WTC11 (cell line): ENCODE data around the gene ORM1. TPM values are rescaled to one million over a fixed set of nuclear protein-coding genes. Genes with fewer than 3 reads are reported as not detected.
"Not testable (repeated sequence)": the region's sequence is repeated elsewhere in the genome, so short reads cannot be mapped to it uniquely, and the experiment has no call there.

Source experiments
- ATAC-seq: fragments of 200-7000 bp; cut with Tn5 transposase; 2 replicates; pipeline ENCODE4 v1.10.0; 2021; ENCODE audit warnings: mild to moderate bottlenecking, moderate library complexity
- Bru-seq: library from RNA; stranded (reverse); fragments of 400-500 nt; gene quantifications from one replicate; lab custom pipeline; 2021; lab: Mats Ljungman, UMichigan
- CTCF ChIA-PET: fragments of 300-600 bp; sonication (Branson Sonifier 250); formaldehyde crosslinking; loops from one replicate; lab custom pipeline; 2021; ENCODE audit warnings: antibody characterized with exemption; lab: Charles Lee
- POLR2A ChIA-PET: fragments of 350-600 bp; sonication (Branson Sonifier 250); formaldehyde crosslinking; loops from one replicate; lab custom pipeline; 2021; ENCODE audit warnings: antibody characterized with exemption; lab: Charles Lee
- DNase-seq: peaks from one replicate; pipeline ENCODE4 v3.0.0; 2021; ENCODE audit warnings: low spot score
- H3K27ac Mint-ChIP-seq: 2 replicates; pipeline ENCODE4 v1.8.0; 2021; ENCODE audit warnings: mixed read lengths
- H3K27me3 Mint-ChIP-seq: 2 replicates; pipeline ENCODE4 v1.8.0; 2021; ENCODE audit warnings: low read depth, mild to moderate bottlenecking, moderate library complexity, mixed read lengths
- H3K36me3 Mint-ChIP-seq: 2 replicates; pipeline ENCODE4 v1.8.0; 2021; ENCODE audit warnings: mixed read lengths
- H3K4me1 Mint-ChIP-seq: 2 replicates; pipeline ENCODE4 v1.8.0; 2022; ENCODE audit warnings: mixed read lengths
- H3K4me3 Mint-ChIP-seq: 2 replicates; pipeline ENCODE4 v1.8.0; 2021; ENCODE audit warnings: mild to moderate bottlenecking, moderate library complexity, mixed read lengths
- H3K9me3 Mint-ChIP-seq: 2 replicates; pipeline ENCODE4 v1.8.0; 2021; ENCODE audit warnings: mixed read lengths
- EMX1 ChIP-seq: fragments of 250-450 bp; sonication (Bioruptor Pico); IDR thresholded peaks from 2 replicates; pipeline ENCODE4 v1.8.0; 2021; ENCODE audit warnings: mild to moderate bottlenecking
- FOXJ3 ChIP-seq: sonication (generic); formaldehyde crosslinking; IDR thresholded peaks from 2 replicates; pipeline ENCODE4 v1.9.0; 2021; ENCODE audit warnings: missing genetic modification reagents, mild to moderate bottlenecking, borderline replicate concordance
- IRF2 ChIP-seq: sonication (generic); formaldehyde crosslinking; IDR thresholded peaks from 2 replicates; pipeline ENCODE4 v1.8.0; 2022; ENCODE audit warnings: low read depth, missing genetic modification reagents, borderline replicate concordance
- MYBL2 ChIP-seq: sonication (generic); formaldehyde crosslinking; IDR thresholded peaks from 2 replicates; pipeline ENCODE4 v1.8.1; 2023; ENCODE audit warnings: mild to moderate bottlenecking, moderate library complexity, missing genetic modification reagents
- NFE2L1 ChIP-seq: sonication (generic); formaldehyde crosslinking; IDR thresholded peaks from 2 replicates; pipeline ENCODE4 v1.8.1; 2023; ENCODE audit warnings: missing genetic modification reagents
- OVOL2 ChIP-seq: fragments of 250-450 bp; sonication (Bioruptor Pico); IDR thresholded peaks from 2 replicates; pipeline ENCODE4 v1.9.0; 2021; ENCODE audit warnings: mild to moderate bottlenecking, borderline replicate concordance
- SMAD4 ChIP-seq: sonication (generic); formaldehyde crosslinking; IDR thresholded peaks from 2 replicates; pipeline ENCODE4 v1.8.0; 2022; ENCODE audit warnings: mild to moderate bottlenecking, missing genetic modification reagents
- ZNF138 ChIP-seq: sonication (generic); formaldehyde crosslinking; conservative IDR thresholded peaks from 2 replicates; pipeline ENCODE4 v1.8.1; 2022; ENCODE audit warnings: mild to moderate bottlenecking, moderate library complexity, missing genetic modification reagents
- ZNF232 ChIP-seq: sonication (generic); formaldehyde crosslinking; IDR thresholded peaks from 2 replicates; pipeline ENCODE4 v1.8.0; 2022; ENCODE audit warnings: mild to moderate bottlenecking, missing genetic modification reagents
- ZNF317 ChIP-seq: sonication (generic); formaldehyde crosslinking; IDR thresholded peaks from 2 replicates; pipeline ENCODE4 v1.8.1; 2023; ENCODE audit warnings: low read depth, mild to moderate bottlenecking, moderate library complexity, missing genetic modification reagents, borderline replicate concordance
- long read RNA-seq, 3 experiments: library from RNA in 1 of 3; library from capped mRNA in 1 of 3; library from polyadenylated mRNA in 1 of 3; unstranded in 2 of 3; stranded (forward) in 1 of 3; transcript quantifications; one replicate each; pipeline ENCODE4 v2.0.0, GENCODE V29; 2021
- total RNA-seq: library from RNA; stranded (reverse); gene quantifications from 3 replicates; pipeline ENCODE4 v1.2.3, GENCODE V29; 2021
- TF ChIP-seq, protein P1 (sequence below): sonication (generic); formaldehyde crosslinking; IDR thresholded peaks from 2 replicates; pipeline ENCODE4 v1.8.0; 2022; ENCODE audit warnings: missing genetic modification reagents
- TF ChIP-seq, protein P2 (sequence below): sonication (generic); formaldehyde crosslinking; IDR thresholded peaks from 2 replicates; pipeline ENCODE4 v1.8.0; 2023; ENCODE audit warnings: missing genetic modification reagents, mild to moderate bottlenecking, borderline replicate concordance
- TF ChIP-seq, protein P3 (sequence below): sonication (generic); formaldehyde crosslinking; IDR thresholded peaks from 2 replicates; pipeline ENCODE4 v1.8.0; 2022; ENCODE audit warnings: mild to moderate bottlenecking, missing genetic modification reagents
- TF ChIP-seq, protein P4 (sequence below): sonication (generic); formaldehyde crosslinking; IDR thresholded peaks from 2 replicates; pipeline ENCODE4 v1.8.0; 2022; ENCODE audit warnings: mild to moderate bottlenecking, missing genetic modification reagents

Gene ORM1
- total RNA-seq (3.9 to 7.2 TPM (median 5.4 TPM) in 3 replicates), Bru-seq, nascent RNA (not detected)
- long read RNA-seq, experiment 1: 0 reads
- long read RNA-seq, experiment 2: 0 reads
- long read RNA-seq, experiment 3: 0 reads

DNA sequence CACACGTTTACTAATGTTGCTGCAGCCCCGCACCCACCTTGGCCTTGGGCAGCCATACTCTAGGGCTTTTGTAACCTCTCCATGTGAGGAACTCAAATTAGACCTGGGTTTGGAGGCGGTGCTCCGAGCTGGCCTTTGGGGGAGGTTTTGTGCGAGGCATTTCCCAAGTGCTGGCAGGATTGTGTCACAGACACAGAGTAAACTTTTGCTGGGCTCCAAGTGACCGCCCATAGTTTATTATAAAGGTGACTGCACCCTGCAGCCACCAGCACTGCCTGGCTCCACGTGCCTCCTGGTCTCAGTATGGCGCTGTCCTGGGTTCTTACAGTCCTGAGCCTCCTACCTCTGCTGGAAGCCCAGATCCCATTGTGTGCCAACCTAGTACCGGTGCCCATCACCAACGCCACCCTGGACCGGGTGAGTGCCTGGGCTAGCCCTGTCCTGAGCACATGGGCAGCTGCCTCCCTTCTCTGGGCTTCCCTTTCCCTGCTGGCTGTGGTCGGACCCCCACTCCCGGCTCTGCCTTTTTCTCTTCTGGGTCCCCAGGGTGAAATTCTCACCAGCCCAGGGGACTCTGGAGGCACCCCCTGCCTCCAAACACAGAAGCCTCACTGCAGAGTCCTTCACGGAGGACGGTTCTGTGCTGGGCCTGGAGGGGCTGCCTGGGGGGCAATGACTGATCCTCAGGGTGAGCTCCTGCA, at the start of gene ORM1:
ORM1 (plus strand) TSS at position 268 of the 701 bp plus-strand sequence; CDS start at position 304, 36 bp downstream.
- POLR2A ChIA-PET, ATAC-seq, H3K27ac Mint-ChIP-seq, H3K9me3 Mint-ChIP-seq, H3K36me3 Mint-ChIP-seq, H3K27me3 Mint-ChIP-seq, H3K4me3 Mint-ChIP-seq, DNase-seq, H3K4me1 Mint-ChIP-seq, CTCF ChIA-PET: not testable (repeated sequence)

DNA sequence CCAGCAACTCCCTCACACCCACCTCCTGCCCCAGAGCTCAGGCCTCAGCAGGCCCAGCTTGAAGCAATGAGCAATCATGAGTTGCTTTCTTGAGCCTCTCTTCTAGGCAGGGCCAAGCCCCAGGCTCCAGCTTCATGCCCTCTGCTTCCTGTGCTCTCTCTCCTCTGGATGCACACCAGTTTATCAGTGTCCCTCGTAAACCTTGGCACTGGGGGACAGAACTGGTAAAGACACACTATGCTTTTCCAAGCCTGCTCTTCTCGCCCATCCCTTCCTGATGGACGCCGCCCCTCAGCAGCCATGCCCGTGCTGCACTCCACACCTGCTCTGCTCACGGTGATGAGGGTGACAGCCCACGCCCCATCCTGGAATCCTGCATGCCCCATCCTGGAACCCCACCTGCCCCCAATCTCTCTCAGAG, 49.4 kb upstream of the ORM1 start:
- peaks cover 6% of the 10 kb centered on the region; the same call in 1 of the 2 replicates for H3K9me3 Mint-ChIP-seq
- H3K4me1 Mint-ChIP-seq: no peaks in the 10 kb centered on the region
- ChIA-PET CTCF (interaction anchor here (1.3 to 4.6 kb wide), 3 partner anchors 9 to 165 kb away, joined by 3 to 78 read pairs (median 13); no protein-coding TSS in a partner anchor), POLR2A (no interaction called here)
- peak; percentile 4 for DNase-seq
- no peak overlapping the region for H3K27ac Mint-ChIP-seq
- H3K4me3 Mint-ChIP-seq: no peak overlapping the region
- peaks cover 9% of the 10 kb centered on the region; the same call in 1 of the 2 replicates for H3K36me3 Mint-ChIP-seq
- TF ChIP-seq ZNF138 (CRISPR knock-in tag): no peak
- TF ChIP-seq FOXJ3: no peak
- TF ChIP-seq, protein P1, sequence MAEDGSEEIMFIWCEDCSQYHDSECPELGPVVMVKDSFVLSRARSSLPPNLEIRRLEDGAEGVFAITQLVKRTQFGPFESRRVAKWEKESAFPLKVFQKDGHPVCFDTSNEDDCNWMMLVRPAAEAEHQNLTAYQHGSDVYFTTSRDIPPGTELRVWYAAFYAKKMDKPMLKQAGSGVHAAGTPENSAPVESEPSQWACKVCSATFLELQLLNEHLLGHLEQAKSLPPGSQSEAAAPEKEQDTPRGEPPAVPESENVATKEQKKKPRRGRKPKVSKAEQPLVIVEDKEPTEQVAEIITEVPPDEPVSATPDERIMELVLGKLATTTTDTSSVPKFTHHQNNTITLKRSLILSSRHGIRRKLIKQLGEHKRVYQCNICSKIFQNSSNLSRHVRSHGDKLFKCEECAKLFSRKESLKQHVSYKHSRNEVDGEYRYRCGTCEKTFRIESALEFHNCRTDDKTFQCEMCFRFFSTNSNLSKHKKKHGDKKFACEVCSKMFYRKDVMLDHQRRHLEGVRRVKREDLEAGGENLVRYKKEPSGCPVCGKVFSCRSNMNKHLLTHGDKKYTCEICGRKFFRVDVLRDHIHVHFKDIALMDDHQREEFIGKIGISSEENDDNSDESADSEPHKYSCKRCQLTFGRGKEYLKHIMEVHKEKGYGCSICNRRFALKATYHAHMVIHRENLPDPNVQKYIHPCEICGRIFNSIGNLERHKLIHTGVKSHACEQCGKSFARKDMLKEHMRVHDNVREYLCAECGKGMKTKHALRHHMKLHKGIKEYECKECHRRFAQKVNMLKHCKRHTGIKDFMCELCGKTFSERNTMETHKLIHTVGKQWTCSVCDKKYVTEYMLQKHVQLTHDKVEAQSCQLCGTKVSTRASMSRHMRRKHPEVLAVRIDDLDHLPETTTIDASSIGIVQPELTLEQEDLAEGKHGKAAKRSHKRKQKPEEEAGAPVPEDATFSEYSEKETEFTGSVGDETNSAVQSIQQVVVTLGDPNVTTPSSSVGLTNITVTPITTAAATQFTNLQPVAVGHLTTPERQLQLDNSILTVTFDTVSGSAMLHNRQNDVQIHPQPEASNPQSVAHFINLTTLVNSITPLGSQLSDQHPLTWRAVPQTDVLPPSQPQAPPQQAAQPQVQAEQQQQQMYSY (CRISPR knock-in tag): no peak
- no peak for TF ChIP-seq SMAD4 (CRISPR knock-in tag)
- TF ChIP-seq OVOL2 (CRISPR knock-in tag): no peak
- TF ChIP-seq IRF2 (CRISPR knock-in tag): no peak
- TF ChIP-seq ZNF317 (CRISPR knock-in tag): no peak
- TF ChIP-seq, protein P2, sequence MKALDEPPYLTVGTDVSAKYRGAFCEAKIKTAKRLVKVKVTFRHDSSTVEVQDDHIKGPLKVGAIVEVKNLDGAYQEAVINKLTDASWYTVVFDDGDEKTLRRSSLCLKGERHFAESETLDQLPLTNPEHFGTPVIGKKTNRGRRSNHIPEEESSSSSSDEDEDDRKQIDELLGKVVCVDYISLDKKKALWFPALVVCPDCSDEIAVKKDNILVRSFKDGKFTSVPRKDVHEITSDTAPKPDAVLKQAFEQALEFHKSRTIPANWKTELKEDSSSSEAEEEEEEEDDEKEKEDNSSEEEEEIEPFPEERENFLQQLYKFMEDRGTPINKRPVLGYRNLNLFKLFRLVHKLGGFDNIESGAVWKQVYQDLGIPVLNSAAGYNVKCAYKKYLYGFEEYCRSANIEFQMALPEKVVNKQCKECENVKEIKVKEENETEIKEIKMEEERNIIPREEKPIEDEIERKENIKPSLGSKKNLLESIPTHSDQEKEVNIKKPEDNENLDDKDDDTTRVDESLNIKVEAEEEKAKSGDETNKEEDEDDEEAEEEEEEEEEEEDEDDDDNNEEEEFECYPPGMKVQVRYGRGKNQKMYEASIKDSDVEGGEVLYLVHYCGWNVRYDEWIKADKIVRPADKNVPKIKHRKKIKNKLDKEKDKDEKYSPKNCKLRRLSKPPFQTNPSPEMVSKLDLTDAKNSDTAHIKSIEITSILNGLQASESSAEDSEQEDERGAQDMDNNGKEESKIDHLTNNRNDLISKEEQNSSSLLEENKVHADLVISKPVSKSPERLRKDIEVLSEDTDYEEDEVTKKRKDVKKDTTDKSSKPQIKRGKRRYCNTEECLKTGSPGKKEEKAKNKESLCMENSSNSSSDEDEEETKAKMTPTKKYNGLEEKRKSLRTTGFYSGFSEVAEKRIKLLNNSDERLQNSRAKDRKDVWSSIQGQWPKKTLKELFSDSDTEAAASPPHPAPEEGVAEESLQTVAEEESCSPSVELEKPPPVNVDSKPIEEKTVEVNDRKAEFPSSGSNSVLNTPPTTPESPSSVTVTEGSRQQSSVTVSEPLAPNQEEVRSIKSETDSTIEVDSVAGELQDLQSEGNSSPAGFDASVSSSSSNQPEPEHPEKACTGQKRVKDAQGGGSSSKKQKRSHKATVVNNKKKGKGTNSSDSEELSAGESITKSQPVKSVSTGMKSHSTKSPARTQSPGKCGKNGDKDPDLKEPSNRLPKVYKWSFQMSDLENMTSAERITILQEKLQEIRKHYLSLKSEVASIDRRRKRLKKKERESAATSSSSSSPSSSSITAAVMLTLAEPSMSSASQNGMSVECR (CRISPR knock-in tag): no peak
- TF ChIP-seq ZNF232 (CRISPR knock-in tag): no peak
- no peak for TF ChIP-seq MYBL2
- TF ChIP-seq, protein P3, sequence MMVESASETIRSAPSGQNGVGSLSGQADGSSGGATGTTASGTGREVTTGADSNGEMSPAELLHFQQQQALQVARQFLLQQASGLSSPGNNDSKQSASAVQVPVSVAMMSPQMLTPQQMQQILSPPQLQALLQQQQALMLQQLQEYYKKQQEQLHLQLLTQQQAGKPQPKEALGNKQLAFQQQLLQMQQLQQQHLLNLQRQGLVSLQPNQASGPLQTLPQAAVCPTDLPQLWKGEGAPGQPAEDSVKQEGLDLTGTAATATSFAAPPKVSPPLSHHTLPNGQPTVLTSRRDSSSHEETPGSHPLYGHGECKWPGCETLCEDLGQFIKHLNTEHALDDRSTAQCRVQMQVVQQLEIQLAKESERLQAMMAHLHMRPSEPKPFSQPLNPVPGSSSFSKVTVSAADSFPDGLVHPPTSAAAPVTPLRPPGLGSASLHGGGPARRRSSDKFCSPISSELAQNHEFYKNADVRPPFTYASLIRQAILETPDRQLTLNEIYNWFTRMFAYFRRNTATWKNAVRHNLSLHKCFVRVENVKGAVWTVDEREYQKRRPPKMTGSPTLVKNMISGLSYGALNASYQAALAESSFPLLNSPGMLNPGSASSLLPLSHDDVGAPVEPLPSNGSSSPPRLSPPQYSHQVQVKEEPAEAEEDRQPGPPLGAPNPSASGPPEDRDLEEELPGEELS (CRISPR knock-in tag): no peak
- TF ChIP-seq, protein P4, sequence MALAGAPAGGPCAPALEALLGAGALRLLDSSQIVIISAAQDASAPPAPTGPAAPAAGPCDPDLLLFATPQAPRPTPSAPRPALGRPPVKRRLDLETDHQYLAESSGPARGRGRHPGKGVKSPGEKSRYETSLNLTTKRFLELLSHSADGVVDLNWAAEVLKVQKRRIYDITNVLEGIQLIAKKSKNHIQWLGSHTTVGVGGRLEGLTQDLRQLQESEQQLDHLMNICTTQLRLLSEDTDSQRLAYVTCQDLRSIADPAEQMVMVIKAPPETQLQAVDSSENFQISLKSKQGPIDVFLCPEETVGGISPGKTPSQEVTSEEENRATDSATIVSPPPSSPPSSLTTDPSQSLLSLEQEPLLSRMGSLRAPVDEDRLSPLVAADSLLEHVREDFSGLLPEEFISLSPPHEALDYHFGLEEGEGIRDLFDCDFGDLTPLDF (CRISPR knock-in tag): no peak
- no peak for TF ChIP-seq NFE2L1
- no peak for TF ChIP-seq EMX1
- no peaks in the 10 kb centered on the region for H3K27me3 Mint-ChIP-seq
- ATAC-seq: no peak
